Gastroesophageal sphincter (tissue), 3 donors: ENCODE results near the gene CDH24.

ENCODE experiments used
- EP300 ChIP-seq: sonication (generic); formaldehyde crosslinking; IDR thresholded peaks from one replicate; pipeline ENCODE4 v1.6.1; 2017; ENCODE audit warnings: antibody characterized with exemption, mild to moderate bottlenecking
- POLR2A ChIP-seq, 2 donors: fragments of 450-650 bp; IDR thresholded peaks; one replicate each; pipeline ENCODE4 v1.6.1; 2017; ENCODE audit warnings: antibody characterized with exemption in 2 of 2, mild to moderate bottlenecking in 2 of 2, moderate library complexity in 1 of 2
- POLR2AphosphoS5 ChIP-seq: sonication (generic); formaldehyde crosslinking; IDR thresholded peaks from one replicate; pipeline ENCODE4 v1.6.1; 2017; ENCODE audit warnings: antibody characterized with exemption
- TF ChIP-seq, protein P1 (sequence below), 4 experiments: fragments of 200-600 bp in 2 of 4; fragments of 450-650 bp in 2 of 4; sonication (generic) in 1 of 4; IDR thresholded peaks; one replicate each; pipeline ENCODE4 v1.5.1; 2017 to 2019; ENCODE audit warnings: antibody characterized with exemption in 4 of 4, mild to moderate bottlenecking in 2 of 4, moderate library complexity in 2 of 4

DNA sequence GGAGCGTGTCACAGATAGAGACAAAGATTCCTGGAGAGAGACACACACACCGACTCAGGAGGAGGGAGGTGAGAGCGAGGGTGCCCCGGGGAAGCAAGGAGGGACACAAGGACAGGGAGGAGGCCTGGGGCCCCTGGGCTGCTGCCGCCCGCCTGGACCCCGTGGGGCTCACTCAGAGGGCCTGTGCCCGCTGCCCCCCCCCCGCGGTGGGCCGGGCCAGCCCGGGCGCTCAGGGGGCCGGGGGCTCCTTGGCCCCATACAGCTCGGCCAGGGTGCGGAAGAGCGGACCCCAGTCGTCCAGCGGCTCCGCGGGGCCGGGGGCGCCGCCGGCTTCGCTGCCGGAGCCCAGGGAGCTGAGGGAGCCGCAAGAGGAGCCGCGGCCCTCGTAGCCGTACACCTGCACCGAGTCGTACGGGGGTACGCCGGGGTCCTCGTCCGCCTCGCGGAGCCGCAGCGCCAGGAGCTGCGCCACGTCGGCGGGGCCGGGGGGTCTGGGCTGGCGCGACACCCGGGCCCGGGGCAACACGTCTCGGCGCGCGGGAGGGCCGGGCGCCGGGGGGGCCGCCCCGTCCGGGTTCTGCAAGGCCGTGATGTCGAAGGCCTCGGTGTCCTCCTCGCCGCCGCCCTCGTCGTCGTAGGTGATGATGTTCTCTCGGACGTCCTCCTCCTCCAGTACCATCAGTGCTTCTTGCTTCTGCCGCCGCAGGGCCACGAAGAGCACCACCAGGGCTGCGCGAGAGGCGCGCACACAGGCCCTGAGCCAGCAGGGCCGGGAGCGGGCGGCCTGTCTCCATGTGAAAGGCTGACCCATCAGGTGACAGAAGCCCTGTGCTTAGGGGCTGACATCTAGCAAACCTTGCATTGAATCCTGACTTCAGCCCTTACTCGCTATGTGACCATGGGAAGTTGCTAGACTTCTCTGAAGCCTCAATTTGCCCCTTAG is 9.3 kb downstream of the CDH24 start:
- TF ChIP-seq, protein P1, sequence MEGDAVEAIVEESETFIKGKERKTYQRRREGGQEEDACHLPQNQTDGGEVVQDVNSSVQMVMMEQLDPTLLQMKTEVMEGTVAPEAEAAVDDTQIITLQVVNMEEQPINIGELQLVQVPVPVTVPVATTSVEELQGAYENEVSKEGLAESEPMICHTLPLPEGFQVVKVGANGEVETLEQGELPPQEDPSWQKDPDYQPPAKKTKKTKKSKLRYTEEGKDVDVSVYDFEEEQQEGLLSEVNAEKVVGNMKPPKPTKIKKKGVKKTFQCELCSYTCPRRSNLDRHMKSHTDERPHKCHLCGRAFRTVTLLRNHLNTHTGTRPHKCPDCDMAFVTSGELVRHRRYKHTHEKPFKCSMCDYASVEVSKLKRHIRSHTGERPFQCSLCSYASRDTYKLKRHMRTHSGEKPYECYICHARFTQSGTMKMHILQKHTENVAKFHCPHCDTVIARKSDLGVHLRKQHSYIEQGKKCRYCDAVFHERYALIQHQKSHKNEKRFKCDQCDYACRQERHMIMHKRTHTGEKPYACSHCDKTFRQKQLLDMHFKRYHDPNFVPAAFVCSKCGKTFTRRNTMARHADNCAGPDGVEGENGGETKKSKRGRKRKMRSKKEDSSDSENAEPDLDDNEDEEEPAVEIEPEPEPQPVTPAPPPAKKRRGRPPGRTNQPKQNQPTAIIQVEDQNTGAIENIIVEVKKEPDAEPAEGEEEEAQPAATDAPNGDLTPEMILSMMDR (IDR thresholded peaks at IDR 0.05): no peak
- TF ChIP-seq EP300 (no peak), POLR2AphosphoS5 (no peak), POLR2A (IDR thresholded peaks at IDR 0.05) (no peak)
